K562 (cell line): ENCODE results near the gene MMP11. TPM values are rescaled to one million over a fixed set of nuclear protein-coding genes. Genes with fewer than 3 reads are reported as not detected.

Source experiments
- ATAC-seq: fragments of 200-7000 bp; cut with Tn5 transposase; 3 replicates; pipeline ENCODE4 v1.9.1; 2020; ENCODE audit warnings: moderate library complexity
- BruUV-seq: library from RNA; stranded (reverse); fragments of 400-500 nt; replicated peaks from 2 replicates; lab custom pipeline; 2021; lab: Mats Ljungman, UMichigan
- CTCF ChIA-PET: fragments of 300-600 bp; formaldehyde crosslinking; extraction: SDS; loops from one replicate; lab custom pipeline; 2021; ENCODE audit warnings: low intra/inter-chr PET ratio; lab: Yijun Ruan, JAX
- POLR2A ChIA-PET: fragments of 300-600, 350-650 bp; sonication (Branson Sonifier 250); formaldehyde crosslinking; extraction: SDS; loops from one replicate; lab custom pipeline; 2021; ENCODE audit warnings: antibody characterized with exemption, inconsistent platforms; lab: Yijun Ruan, JAX
- DNase-seq, 4 experiments: peaks; one replicate each; pipeline versions ENCODE4 v3.0.0 to v3.0.0-alpha.2; 2011 to 2018; ENCODE audit warnings: low spot score in 3 of 4, mixed read lengths in 3 of 4; ENCODE audit errors: extremely low read depth in 1 of 4
- FAIRE-seq: peaks from 2 replicates; lab custom pipeline; 2011; peaks lifted over from hg19 to GRCh38; lab: Jason Lieb, UNC
- H2AFZ ChIP-seq: 2 replicates; pipeline ENCODE4 v1.6.0; 2011; ENCODE audit warnings: low read depth, low read length, control low read depth, inconsistent platforms
- H3K27ac ChIP-seq: fragments of 200-600 bp; 3 replicates; pipeline ENCODE4 v1.8.0; 2011; ENCODE audit warnings: low read depth, mild to moderate bottlenecking, control low read depth, inconsistent platforms, low read length, moderate library complexity, mixed read lengths; ENCODE audit errors: extremely low read depth
- H3K27me3 ChIP-seq, 2 experiments: fragments of 300-600 bp in 1 of 2; 2 replicates in 1 of 2; 3 replicates in 1 of 2; pipeline versions ENCODE4 v1.6.0 to v1.8.0; 2011; ENCODE audit warnings: inconsistent platforms in 2 of 2, low read length in 2 of 2, mild to moderate bottlenecking in 1 of 2, mixed read lengths in 1 of 2, moderate library complexity in 1 of 2; ENCODE audit not compliant: control insufficient read depth in 2 of 2, insufficient read depth in 2 of 2
- H3K36me3 ChIP-seq: fragments of 300-600 bp; 3 replicates; pipeline ENCODE4 v1.8.0; 2011; ENCODE audit warnings: mild to moderate bottlenecking, low read length, inconsistent platforms; ENCODE audit not compliant: control insufficient read depth, insufficient read depth
- H3K4me1 ChIP-seq, 2 experiments: fragments of 200-600 bp in 1 of 2; replicated peaks in 1 of 2; 2 replicates in 1 of 2; 3 replicates in 1 of 2; pipeline versions ENCODE4 v1.5.1 to v1.8.0; 2011; ENCODE audit warnings: inconsistent platforms in 2 of 2, low read length in 2 of 2, mild to moderate bottlenecking in 1 of 2, mixed read lengths in 1 of 2, moderate library complexity in 1 of 2; ENCODE audit not compliant: control insufficient read depth in 2 of 2, insufficient read depth in 2 of 2
- H3K4me2 ChIP-seq: 2 replicates; pipeline ENCODE4 v1.6.1; 2011; ENCODE audit warnings: low read length, control low read depth, inconsistent platforms, mixed read lengths; ENCODE audit not compliant: insufficient read depth
- H3K4me3 ChIP-seq: fragments of 200-600 bp; sonication (generic), shearing (Covaris generic); 2 replicates; pipeline ENCODE4 v1.5.1; 2016; ENCODE audit warnings: control low read depth, inconsistent platforms
- H3K79me2 ChIP-seq: fragments of 200-600 bp; 3 replicates; pipeline ENCODE4 v1.8.0; 2011; ENCODE audit warnings: low read length, inconsistent platforms; ENCODE audit not compliant: control insufficient read depth, insufficient read depth
- H3K9ac ChIP-seq, 2 experiments: 2 replicates each; pipeline versions ENCODE4 v1.6.0 to v1.6.1; 2011; ENCODE audit warnings: low read depth in 2 of 2, low read length in 2 of 2, control low read depth in 1 of 2, inconsistent platforms in 1 of 2, mild to moderate bottlenecking in 1 of 2, mixed read lengths in 1 of 2; ENCODE audit not compliant: insufficient read depth in 1 of 2
- H3K9me1 ChIP-seq: one replicate; pipeline ENCODE4 v1.6.0; 2011; ENCODE audit warnings: inconsistent platforms, mild to moderate bottlenecking, low read length, moderate library complexity; ENCODE audit not compliant: control insufficient read depth, insufficient read depth
- H3K9me3 ChIP-seq: replicated peaks from 2 replicates; pipeline ENCODE4 v1.5.1; 2011; ENCODE audit warnings: low read depth, low read length, inconsistent platforms; ENCODE audit not compliant: control insufficient read depth, insufficient read depth
- H4K20me1 ChIP-seq: replicated peaks from 2 replicates; pipeline ENCODE4 v1.6.1; 2011; ENCODE audit warnings: low read length, inconsistent platforms, mixed read lengths; ENCODE audit not compliant: control insufficient read depth, insufficient read depth
- NCOA1 ChIP-seq: fragments of 450-650 bp; IDR thresholded peaks from 2 replicates; pipeline ENCODE4 v1.6.1; 2016; ENCODE audit warnings: low read depth
- NFRKB ChIP-seq: fragments of 450-650 bp; IDR thresholded peaks from 2 replicates; pipeline ENCODE4 v1.6.1; 2016; ENCODE audit warnings: low read depth
- STAG1 ChIP-seq: sonication (generic); formaldehyde crosslinking; IDR thresholded peaks from 2 replicates; pipeline ENCODE4 v1.5.0; 2020; ENCODE audit warnings: missing genetic modification reagents, borderline replicate concordance
- ZNF232 ChIP-seq: sonication (generic); formaldehyde crosslinking; IDR thresholded peaks from 2 replicates; pipeline ENCODE4 v1.8.0; 2022; ENCODE audit warnings: mild to moderate bottlenecking, missing genetic modification reagents
- ZNF561 ChIP-seq: fragments of 450-650 bp; formaldehyde crosslinking; conservative IDR thresholded peaks from 2 replicates; pipeline ENCODE4 v1.4.0; 2020; ENCODE audit warnings: mild to moderate bottlenecking, moderate library complexity
- ZNF707 ChIP-seq: fragments of 250-450 bp; sonication (Bioruptor Pico); conservative IDR thresholded peaks from 2 replicates; pipeline ENCODE4 v1.8.0; 2022; ENCODE audit warnings: inconsistent platforms, mild to moderate bottlenecking, moderate library complexity
- ZNF75A ChIP-seq: fragments of 450-650 bp; formaldehyde crosslinking; IDR thresholded peaks from 2 replicates; pipeline ENCODE4 v1.4.0; 2020; ENCODE audit warnings: mild to moderate bottlenecking
- WGBS: fragments of 100-300 bp; shearing (Covaris generic); methylation state at CpG from one replicate; pipeline ENCODE4 v1.1.6; 2016; ENCODE audit warnings: low coverage, mixed read lengths; ENCODE audit not compliant: insufficient coverage; ENCODE audit errors: missing lambda C conversion rate; 5-methylcytosine and 5-hydroxymethylcytosine counted together
- in situ Hi-C: fragments of 300-500 bp; cut with MboI; formaldehyde crosslinking; loops from 4 replicates; pipeline ENCODE4 v1.15.0; 2018; ENCODE audit warnings: inconsistent platforms, mixed read lengths
- intact Hi-C: fragments of 100-400 bp; cut with micrococcal nuclease; formaldehyde crosslinking; loops from 2 replicates; pipeline ENCODE4 v1.14.2; 2022
- polyA plus RNA-seq, 8 experiments: library from polyadenylated mRNA; depleted of rRNA in 4 of 8; stranded (reverse) in 5 of 8; unstranded in 3 of 8; fragments of >200 nt; fragmentation: Nextera tagmentation in 2 of 8; fragmentation: Illumina TruSeq in 1 of 8; extraction: Ambion mirVana in 2 of 8; extraction: Trizol in 1 of 8; gene quantifications; 2 replicates each; pipeline versions ENCODE4 v1.2.1 to v1.2.3, GENCODE V29; 2011 to 2014; ENCODE audit warnings: inconsistent platforms in 1 of 8, missing spikeins in 1 of 8
- total RNA-seq, 7 experiments: library from RNA; depleted of rRNA in 6 of 7; stranded (reverse); fragments of >200 nt in 6 of 7; fragmentation: Illumina TruSeq in 2 of 7; extraction: Trizol in 2 of 7; gene quantifications; 2 replicates each; pipeline versions ENCODE4 v1.2.1 to v1.2.3, GENCODE V29; 2011 to 2021; ENCODE audit warnings: low replicate concordance in 1 of 7
- TF ChIP-seq, protein P1 (sequence below): sonication (generic); IDR thresholded peaks from 2 replicates; pipeline ENCODE4 v1.6.1; 2016
- TF ChIP-seq, protein P2 (sequence below), 2 experiments: fragments of 450-650 bp in 1 of 2; sonication (generic) in 1 of 2; formaldehyde crosslinking in 1 of 2; IDR thresholded peaks in 1 of 2; conservative IDR thresholded peaks in 1 of 2; 2 replicates each; pipeline versions ENCODE4 v1.6.1 to v1.8.1; 2016 to 2023; ENCODE audit warnings: mild to moderate bottlenecking in 2 of 2, moderate library complexity in 2 of 2, inconsistent platforms in 1 of 2, missing genetic modification reagents in 1 of 2
- TF ChIP-seq, protein P3 (sequence below): IDR thresholded peaks from 2 replicates; pipeline ENCODE4 v1.6.1; 2012; ENCODE audit warnings: low read depth, low read length, improper control_type of control experiment, borderline replicate concordance

Gene MMP11
- total and polyA plus RNA-seq, 9 of the 15 experiments (the other 6 are each of a cell fraction or from before 2014, with no cell fraction given): 0.14 to 1.8 (median 1.1) TPM; not detected in 2

DNA sequence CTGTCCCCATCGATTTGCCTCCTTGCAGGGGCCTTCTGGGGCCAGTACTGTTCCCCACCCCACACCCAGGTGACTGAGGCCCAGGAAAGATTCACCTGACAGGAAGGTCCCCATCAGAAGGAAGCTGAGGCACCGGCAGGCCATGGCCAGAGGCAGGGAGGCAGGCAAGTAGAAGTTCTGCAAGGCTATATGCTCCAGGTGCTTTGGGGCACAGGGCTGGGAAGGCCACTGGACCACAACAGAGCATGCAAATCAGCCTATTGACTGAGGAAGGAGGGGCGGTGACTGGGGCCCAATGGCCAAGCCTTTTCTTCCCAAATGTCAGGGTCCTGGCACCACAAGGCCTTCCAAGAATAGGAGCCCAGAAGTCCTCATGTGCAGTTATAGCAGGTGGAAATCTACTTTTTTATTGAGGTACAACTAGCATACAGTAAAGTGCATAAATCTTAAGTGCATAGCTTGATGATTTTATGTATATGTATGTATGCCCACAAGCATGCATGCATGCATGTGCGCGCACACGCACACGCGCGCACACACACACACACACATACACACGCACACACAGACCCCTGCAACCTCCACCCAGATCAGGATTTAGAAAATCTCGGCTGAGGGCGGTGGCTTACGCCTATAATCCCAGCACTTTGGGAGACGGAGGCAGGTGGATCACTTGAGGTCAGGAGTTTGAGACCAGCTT, 18.3 kb upstream of the MMP11 start, which contains the start of gene VPREB3:
TSS of gene VPREB3 (minus strand) at position 206 of the 700 bp plus-strand sequence. CDS start at position 144, 62 bp downstream.
- no TSS peak for BruUV-seq
- Histone ChIP-seq H3K27me3 (no peaks in the 10 kb centered on the region), H3K79me2 (peaks cover 14% of the 10 kb centered on the region; the same call in 2 of the 3 replicates), H3K4me3 (no peak within 1 kb of the TSS), H3K4me2 (no peak within 1 kb of the TSS), H2AFZ (no peak within 1 kb of the TSS), H3K36me3 (no peaks in the 10 kb centered on the region), H3K9me3 (no peaks in the 10 kb centered on the region), H3K4me1 (peaks cover 11 to 26% of the 10 kb centered on the region in 2 experiments), H4K20me1 (no peaks in the 10 kb centered on the region), H3K27ac (no peak within 1 kb of the TSS), H3K9ac (no peak within 1 kb of the TSS; a peak in 1 of 4 replicates), H3K9me1 (peaks cover 3% of the 10 kb centered on the region)
- 65% methylated on average over 13 of the region's 14 CpGs for WGBS
- POLR2A ChIA-PET: interaction anchor here (0.6 kb wide), 1 partner anchor 12 kb away, joined by 3 read pairs; no protein-coding TSS in a partner anchor
- intact Hi-C loops (no loop called here), in situ Hi-C loops (no loop called here)
- TF ChIP-seq, protein P1, sequence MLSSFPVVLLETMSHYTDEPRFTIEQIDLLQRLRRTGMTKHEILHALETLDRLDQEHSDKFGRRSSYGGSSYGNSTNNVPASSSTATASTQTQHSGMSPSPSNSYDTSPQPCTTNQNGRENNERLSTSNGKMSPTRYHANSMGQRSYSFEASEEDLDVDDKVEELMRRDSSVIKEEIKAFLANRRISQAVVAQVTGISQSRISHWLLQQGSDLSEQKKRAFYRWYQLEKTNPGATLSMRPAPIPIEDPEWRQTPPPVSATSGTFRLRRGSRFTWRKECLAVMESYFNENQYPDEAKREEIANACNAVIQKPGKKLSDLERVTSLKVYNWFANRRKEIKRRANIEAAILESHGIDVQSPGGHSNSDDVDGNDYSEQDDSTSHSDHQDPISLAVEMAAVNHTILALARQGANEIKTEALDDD: no peak
- TF ChIP-seq NCOA1 (no peak), ZNF75A (CRISPR knock-in tag) (no peak), ZNF561 (CRISPR knock-in tag) (no peak), ZNF232 (CRISPR knock-in tag) (no peak), NFRKB (no peak), ZNF707 (CRISPR knock-in tag) (no peak), STAG1 (CRISPR knock-in tag) (no peak)
- TF ChIP-seq, protein P2, sequence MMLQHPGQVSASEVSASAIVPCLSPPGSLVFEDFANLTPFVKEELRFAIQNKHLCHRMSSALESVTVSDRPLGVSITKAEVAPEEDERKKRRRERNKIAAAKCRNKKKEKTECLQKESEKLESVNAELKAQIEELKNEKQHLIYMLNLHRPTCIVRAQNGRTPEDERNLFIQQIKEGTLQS (IDR thresholded peaks at IDR 0.05): no peak
- TF ChIP-seq, protein P2 (CRISPR knock-in tag; conservative IDR thresholded peaks at IDR 0.05): no peak
- TF ChIP-seq, protein P3, sequence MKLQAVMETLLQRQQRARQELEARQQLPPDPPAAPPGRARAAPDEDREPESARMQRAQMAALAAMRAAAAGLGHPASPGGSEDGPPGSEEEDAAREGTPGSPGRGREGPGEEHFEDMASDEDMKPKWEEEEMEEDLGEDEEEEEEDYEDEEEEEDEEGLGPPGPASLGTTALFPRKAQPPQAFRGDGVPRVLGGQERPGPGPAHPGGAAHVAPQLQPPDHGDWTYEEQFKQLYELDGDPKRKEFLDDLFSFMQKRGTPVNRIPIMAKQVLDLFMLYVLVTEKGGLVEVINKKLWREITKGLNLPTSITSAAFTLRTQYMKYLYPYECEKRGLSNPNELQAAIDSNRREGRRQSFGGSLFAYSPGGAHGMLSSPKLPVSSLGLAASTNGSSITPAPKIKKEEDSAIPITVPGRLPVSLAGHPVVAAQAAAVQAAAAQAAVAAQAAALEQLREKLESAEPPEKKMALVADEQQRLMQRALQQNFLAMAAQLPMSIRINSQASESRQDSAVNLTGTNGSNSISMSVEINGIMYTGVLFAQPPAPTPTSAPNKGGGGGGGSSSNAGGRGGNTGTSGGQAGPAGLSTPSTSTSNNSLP: no peak
- FAIRE-seq: no peak
- ATAC-seq: no peak
- CTCF ChIA-PET: no interaction called here
- DNase-seq: no peak
